Suprapubic skin (tissue), 4 donors: ENCODE results near the gene SCN4B. TPM values are rescaled to one million over a fixed set of nuclear protein-coding genes. Genes with fewer than 3 reads are reported as not detected.

Experiments
- DNase-seq, 2 donors: peaks; one replicate each; pipeline ENCODE4 v3.0.0-alpha.2; 2019; ENCODE audit warnings: low spot score in 2 of 2
- H3K27ac ChIP-seq: fragments of 200-600 bp; sonication (generic); one replicate; pipeline ENCODE4 v1.5.1; 2019
- H3K27me3 ChIP-seq: fragments of 200-600 bp; sonication (generic); one replicate; pipeline ENCODE4 v1.5.1; 2019
- H3K36me3 ChIP-seq: fragments of 200-600 bp; sonication (generic); one replicate; pipeline ENCODE4 v1.5.1; 2019
- H3K4me1 ChIP-seq: fragments of 200-600 bp; sonication (generic); one replicate; pipeline ENCODE4 v1.5.1; 2019
- H3K4me3 ChIP-seq: fragments of 200-600 bp; sonication (generic); one replicate; pipeline ENCODE4 v1.5.1; 2019; ENCODE audit warnings: mild to moderate bottlenecking
- H3K9me3 ChIP-seq: fragments of 200-600 bp; sonication (generic); one replicate; pipeline ENCODE4 v1.5.1; 2019
- CTCF ChIP-seq, 2 donors: fragments of 200-600 bp in 1 of 2; fragments of 450-650 bp in 1 of 2; sonication (generic) in 1 of 2; IDR thresholded peaks; one replicate each; pipeline ENCODE4 v1.5.1; 2016 to 2019; ENCODE audit warnings: antibody characterized with exemption in 2 of 2, mild to moderate bottlenecking in 1 of 2, moderate library complexity in 1 of 2
- EP300 ChIP-seq: sonication (generic); formaldehyde crosslinking; IDR thresholded peaks from one replicate; pipeline ENCODE4 v1.6.1; 2017; ENCODE audit warnings: antibody characterized with exemption
- POLR2A ChIP-seq, 2 donors: fragments of 450-650 bp; IDR thresholded peaks; one replicate each; pipeline ENCODE4 v1.6.1; 2017; ENCODE audit warnings: antibody characterized with exemption in 2 of 2, mild to moderate bottlenecking in 2 of 2, moderate library complexity in 2 of 2
- POLR2AphosphoS5 ChIP-seq, 3 donors: sonication (generic); formaldehyde crosslinking; IDR thresholded peaks; one replicate each; pipeline ENCODE4 v1.6.1; 2017; ENCODE audit warnings: antibody characterized with exemption in 3 of 3
- WGBS: methylation state at CpG from one replicate; pipeline ENCODE4 v1.1.5; 2018; 5-methylcytosine and 5-hydroxymethylcytosine counted together
- total RNA-seq, 4 donors: library from RNA; depleted of rRNA; stranded (reverse); fragments of >200 nt; gene quantifications; one replicate each; pipeline ENCODE4 v1.1.0, GENCODE V29; 2016

SCN4B gene
- total RNA-seq, 4 donors from 2014 or later = 1.5 to 1.8 (median 1.5) TPM

DNA sequence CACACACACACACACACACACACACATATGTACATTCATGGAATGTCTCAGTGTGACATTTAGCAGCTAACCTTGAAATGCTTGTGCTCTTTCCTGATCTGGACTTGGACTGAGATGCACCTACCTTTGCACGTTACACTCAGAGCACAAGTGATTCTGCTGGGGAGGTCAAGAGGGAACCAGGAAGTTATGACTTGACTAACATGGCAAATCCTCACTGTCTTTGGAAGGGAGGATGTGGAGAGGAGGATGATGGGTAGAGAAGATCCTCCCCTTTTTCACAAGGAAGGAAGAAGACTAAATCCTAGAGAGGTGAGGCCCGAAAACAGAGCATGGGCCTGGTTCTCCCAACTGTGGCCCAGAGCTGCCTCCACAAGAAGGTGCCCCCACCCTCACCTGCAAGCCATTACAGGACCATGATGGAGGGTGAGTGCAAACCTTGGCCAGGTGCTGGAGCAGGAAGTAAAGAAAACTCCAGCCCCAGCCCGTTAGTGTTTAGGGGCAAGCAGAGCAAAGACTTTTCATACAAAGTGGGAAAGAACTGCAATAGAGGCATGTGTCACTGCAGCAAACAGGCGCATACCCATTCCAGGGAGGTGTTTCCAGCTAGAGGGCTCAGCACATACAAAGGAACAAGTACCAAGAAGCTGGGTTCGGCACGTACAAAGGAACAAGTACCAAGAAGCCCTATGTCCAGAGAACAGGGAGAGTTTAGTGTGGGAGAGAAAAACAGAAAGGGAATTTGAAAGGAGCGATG is 26.4 kb downstream of the SCN4B start:
- H3K36me3 ChIP-seq = no peaks in the 10 kb centered on the region
- 81% methylated on average over 7 of the region's 7 CpGs for WGBS
- TF ChIP-seq POLR2A (IDR thresholded peaks at IDR 0.05) (no peak), CTCF (IDR thresholded peaks at IDR 0.05) (no peak), EP300 (no peak), POLR2AphosphoS5 (IDR thresholded peaks at IDR 0.05) (no peak)
- DNase-seq = no peak
- H3K9me3 ChIP-seq = no peaks in the 10 kb centered on the region
- no peak overlapping the region for H3K4me3 ChIP-seq
- H3K27ac ChIP-seq = no peak overlapping the region
- no peaks in the 10 kb centered on the region for H3K27me3 ChIP-seq
- peaks cover 4% of the 10 kb centered on the region for H3K4me1 ChIP-seq

- WGBS = 79% methylated on average over 8 of the region's 8 CpGs
- Histone ChIP-seq H3K4me3 (no peak overlapping the region), H3K36me3 (no peaks in the 10 kb centered on the region), H3K27me3 (no peaks in the 10 kb centered on the region), H3K9me3 (no peaks in the 10 kb centered on the region), H3K4me1 (peaks cover 3% of the 10 kb centered on the region), H3K27ac (no peak overlapping the region)
- DNase-seq = peak in 1 of 2 donors; percentile 26
- TF ChIP-seq POLR2A (IDR thresholded peaks at IDR 0.05) (no peak), POLR2AphosphoS5 (IDR thresholded peaks at IDR 0.05) (no peak), CTCF (IDR thresholded peaks at IDR 0.05) (no peak), EP300 (no peak)
Measured at GRCh38 chr11:118124929-118125535, 27.6 kb downstream of the SCN4B start.

- H3K4me1 ChIP-seq = no peaks in the 10 kb centered on the region
- no peaks in the 10 kb centered on the region for H3K9me3 ChIP-seq
- peaks cover 9% of the 10 kb centered on the region for H3K27me3 ChIP-seq
- WGBS = 96% methylated on average over 1 of the region's 1 CpG
- no peak for TF ChIP-seq EP300
- no peak for TF ChIP-seq CTCF (IDR thresholded peaks at IDR 0.05)
- TF ChIP-seq POLR2AphosphoS5 (IDR thresholded peaks at IDR 0.05) = no peak
- TF ChIP-seq POLR2A (IDR thresholded peaks at IDR 0.05) = no peak
- no peaks in the 10 kb centered on the region for H3K36me3 ChIP-seq
- H3K27ac ChIP-seq = no peak overlapping the region
- H3K4me3 ChIP-seq = no peak overlapping the region
- DNase-seq = no peak
Measured at GRCh38 chr11:118120793-118121192, 31.8 kb downstream of the SCN4B start.

GRCh38 chr11:118117790-118118601 is 34.6 kb downstream of the SCN4B start:
- DNase-seq = peak in 1 of 2 donors; percentile 27
- Histone ChIP-seq H3K4me3 (no peak overlapping the region), H3K9me3 (no peaks in the 10 kb centered on the region), H3K4me1 (no peaks in the 10 kb centered on the region), H3K27ac (no peak overlapping the region), H3K27me3 (peaks cover 9% of the 10 kb centered on the region), H3K36me3 (no peaks in the 10 kb centered on the region)
- TF ChIP-seq POLR2A (IDR thresholded peaks at IDR 0.05) (no peak), CTCF (IDR thresholded peaks at IDR 0.05) (no peak), POLR2AphosphoS5 (IDR thresholded peaks at IDR 0.05) (no peak), EP300 (no peak)
- WGBS = 82% methylated on average over 9 of the region's 9 CpGs

DNA sequence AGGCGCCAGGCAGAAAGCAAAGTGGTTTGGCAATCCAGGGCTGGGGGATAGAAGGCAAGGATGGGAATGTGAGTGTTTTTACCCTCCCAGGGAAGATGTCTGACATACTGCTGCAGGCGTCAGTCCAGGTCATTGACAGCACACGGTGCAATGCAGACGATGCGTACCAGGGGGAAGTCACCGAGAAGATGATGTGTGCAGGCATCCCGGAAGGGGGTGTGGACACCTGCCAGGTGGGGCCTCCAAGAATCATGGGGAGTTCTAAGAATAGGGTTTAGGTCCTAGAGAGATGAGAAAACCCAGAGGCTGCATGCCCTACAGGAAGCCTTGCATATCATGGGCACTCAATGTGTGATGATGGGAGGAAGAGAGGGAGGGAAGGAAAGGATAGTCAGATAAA is 37.6 kb downstream of the SCN4B start:
- no peaks in the 10 kb centered on the region for H3K9me3 ChIP-seq
- H3K4me1 ChIP-seq = no peaks in the 10 kb centered on the region
- H3K4me3 ChIP-seq = no peak overlapping the region
- H3K36me3 ChIP-seq = no peaks in the 10 kb centered on the region
- peaks cover 9% of the 10 kb centered on the region for H3K27me3 ChIP-seq
- no peak overlapping the region for H3K27ac ChIP-seq
- TF ChIP-seq CTCF (IDR thresholded peaks at IDR 0.05) = no peak
- TF ChIP-seq POLR2A (IDR thresholded peaks at IDR 0.05) = no peak
- no peak for TF ChIP-seq POLR2AphosphoS5 (IDR thresholded peaks at IDR 0.05)
- no peak for TF ChIP-seq EP300
- DNase-seq = no peak
- 93% methylated on average over 7 of the region's 7 CpGs for WGBS
